SK-N-SH (cell line): ENCODE data around the gene SLC24A4. TPM values are rescaled to one million over a fixed set of nuclear protein-coding genes. Genes with fewer than 3 reads are reported as not detected.

Source experiments
- CTCF ChIA-PET: fragments of 300-600, 350-600 bp; formaldehyde crosslinking; extraction: SDS; loops from one replicate; lab custom pipeline; 2021; lab: Yijun Ruan, JAX
- POLR2A ChIA-PET: fragments of 350-600 bp; sonication (Branson Sonifier 250); formaldehyde crosslinking; extraction: SDS; loops from one replicate; lab custom pipeline; 2020; ENCODE audit warnings: antibody characterized with exemption, inconsistent platforms; lab: Yijun Ruan, JAX
- DNase-seq: peaks from one replicate; pipeline ENCODE4 v3.0.0; 2012
- H2AFZ ChIP-seq: fragments of 200-600 bp; sonication (generic); 2 replicates; pipeline ENCODE4 v1.8.1; 2016; ENCODE audit warnings: antibody characterized with exemption, mild to moderate bottlenecking, low read depth
- H3F3A ChIP-seq: fragments of 200-600 bp; sonication (generic); replicated peaks from 2 replicates; pipeline ENCODE3; 2016; ENCODE audit warnings: antibody characterized with exemption, mild to moderate bottlenecking; ENCODE audit not compliant: insufficient read depth
- H3K27ac ChIP-seq, 2 experiments: fragments of 200-500 bp in 1 of 2; fragments of 200-600 bp in 1 of 2; sonication (Bioruptor generic) in 1 of 2; sonication (generic), shearing (Covaris generic) in 1 of 2; 2 replicates each; pipeline versions ENCODE4 v1.5.1 to v1.6.1; 2014 to 2016; ENCODE audit warnings: low read depth in 2 of 2, inconsistent platforms in 1 of 2, low read length in 1 of 2, mild to moderate bottlenecking in 1 of 2, mixed read lengths in 1 of 2
- H3K27me3 ChIP-seq: fragments of 200-600 bp; sonication (generic), shearing (Covaris generic); 2 replicates; pipeline ENCODE4 v1.6.1; 2016; ENCODE audit warnings: mixed run types; ENCODE audit not compliant: insufficient read depth
- H3K36me3 ChIP-seq, 2 experiments: fragments of 200-500 bp in 1 of 2; fragments of 200-600 bp in 1 of 2; sonication (Bioruptor generic) in 1 of 2; sonication (generic) in 1 of 2; replicated peaks in 1 of 2; 2 replicates each; pipeline versions ENCODE3 to v1.5.1; 2014 to 2016; ENCODE audit warnings: low read length in 1 of 2, mild to moderate bottlenecking in 1 of 2; ENCODE audit not compliant: insufficient read depth in 2 of 2, control insufficient read depth in 1 of 2
- H3K4me1 ChIP-seq, 2 experiments: fragments of 200-500 bp in 1 of 2; fragments of 200-600 bp in 1 of 2; sonication (Bioruptor generic) in 1 of 2; sonication (generic), shearing (Covaris generic) in 1 of 2; 2 replicates each; pipeline versions ENCODE4 v1.5.1 to v1.6.1; 2014 to 2016; ENCODE audit warnings: low read depth in 1 of 2, low read length in 1 of 2, mixed run types in 1 of 2; ENCODE audit not compliant: insufficient read depth in 2 of 2, control insufficient read depth in 1 of 2
- H3K4me2 ChIP-seq: fragments of 200-600 bp; sonication (generic), shearing (Covaris generic); 2 replicates; pipeline ENCODE4 v1.6.1; 2017; ENCODE audit warnings: mixed run types
- H3K4me3 ChIP-seq, 2 experiments: fragments of 200-500 bp in 1 of 2; fragments of 200-600 bp in 1 of 2; sonication (Bioruptor generic) in 1 of 2; sonication (generic), shearing (Covaris generic) in 1 of 2; 2 replicates each; pipeline versions ENCODE4 v1.5.1 to v1.8.1; 2014 to 2016; ENCODE audit warnings: low read depth in 2 of 2, inconsistent platforms in 1 of 2, low read length in 1 of 2, mild to moderate bottlenecking in 1 of 2, mixed read lengths in 1 of 2, moderate library complexity in 1 of 2
- H3K79me2 ChIP-seq: fragments of 200-600 bp; sonication (generic); 2 replicates; pipeline ENCODE4 v1.8.1; 2017; ENCODE audit warnings: mild to moderate bottlenecking; ENCODE audit not compliant: insufficient read depth
- H3K9ac ChIP-seq: fragments of 200-600 bp; sonication (generic); 2 replicates; pipeline ENCODE4 v1.6.1; 2017; ENCODE audit warnings: mixed run types
- H3K9me2 ChIP-seq: fragments of 200-600 bp; sonication (generic); 2 replicates; pipeline ENCODE4 v1.6.1; 2017; ENCODE audit warnings: mixed run types
- H3K9me3 ChIP-seq: fragments of 200-600 bp; sonication (generic); 2 replicates; pipeline ENCODE4 v1.6.1; 2017; ENCODE audit warnings: mixed run types, mild to moderate bottlenecking, moderate library complexity
- H4K20me1 ChIP-seq: fragments of 200-600 bp; sonication (generic); 2 replicates; pipeline ENCODE4 v1.6.1; 2017; ENCODE audit warnings: mild to moderate bottlenecking, mixed run types; ENCODE audit not compliant: insufficient read depth
- CHD2 ChIP-seq: fragments of 150-350 bp; IDR thresholded peaks from 2 replicates; pipeline ENCODE4 v1.6.1; 2018; ENCODE audit warnings: low read length; ENCODE audit not compliant: partially characterized antibody
- ELF1 ChIP-seq: IDR thresholded peaks from 2 replicates; pipeline ENCODE4 v1.4.0; 2012
- EZH2phosphoT487 ChIP-seq: fragments of 200-600 bp; sonication (generic); IDR thresholded peaks from 2 replicates; pipeline ENCODE4 v1.6.1; 2017; ENCODE audit warnings: low read depth, mixed run types, mild to moderate bottlenecking, antibody characterized with exemption, moderate library complexity, borderline replicate concordance
- FOSL2 ChIP-seq: IDR thresholded peaks from 2 replicates; pipeline ENCODE4 v1.4.0; 2012; ENCODE audit warnings: low read depth, mild to moderate bottlenecking, moderate library complexity, borderline replicate concordance
- FOXM1 ChIP-seq: IDR thresholded peaks from 2 replicates; pipeline ENCODE4 v1.4.0; 2012; ENCODE audit warnings: low read depth, mild to moderate bottlenecking
- GABPA ChIP-seq: IDR thresholded peaks from 2 replicates; pipeline ENCODE4 v1.4.0; 2012; ENCODE audit warnings: low read depth, mild to moderate bottlenecking
- JUND ChIP-seq: IDR thresholded peaks from 2 replicates; pipeline ENCODE4 v1.4.0; 2012
- MAX ChIP-seq: IDR thresholded peaks from 2 replicates; pipeline ENCODE4 v1.4.0; 2012; ENCODE audit warnings: low read depth
- MXI1 ChIP-seq: IDR thresholded peaks from 2 replicates; pipeline ENCODE4 v1.6.1; 2012; ENCODE audit warnings: mild to moderate bottlenecking, low read depth, low read length, improper control_type of control experiment
- PBX3 ChIP-seq: IDR thresholded peaks from 2 replicates; pipeline ENCODE4; 2012
- POLR2AphosphoS5 ChIP-seq: IDR thresholded peaks from 2 replicates; pipeline ENCODE4 v1.6.1; 2012; ENCODE audit warnings: low read depth, low read length
- RAD21 ChIP-seq: IDR thresholded peaks from 2 replicates; pipeline ENCODE4 v1.6.1; 2012; ENCODE audit warnings: mild to moderate bottlenecking, low read length
- SIN3A ChIP-seq: IDR thresholded peaks from 2 replicates; pipeline ENCODE4 v1.6.1; 2012; ENCODE audit warnings: low read depth, mild to moderate bottlenecking, low read length, moderate library complexity, borderline replicate concordance
- TCF12 ChIP-seq: IDR thresholded peaks from 2 replicates; pipeline ENCODE4 v1.4.0; 2012
- USF1 ChIP-seq: IDR thresholded peaks from 2 replicates; pipeline ENCODE4 v1.4.0; 2012; ENCODE audit warnings: low read depth, borderline replicate concordance
- ZBTB33 ChIP-seq: IDR thresholded peaks from 2 replicates; pipeline ENCODE4 v1.4.0; 2012; ENCODE audit warnings: low read depth, borderline replicate concordance
- WGBS: methylation state at CpG from one replicate; pipeline ENCODE4 v1.1.6; 2017; ENCODE audit warnings: low lambda C conversion rate; 5-methylcytosine and 5-hydroxymethylcytosine counted together
- polyA plus RNA-seq, 3 experiments: library from polyadenylated mRNA; depleted of rRNA; stranded (reverse); fragments of >200 nt; gene quantifications; 2 replicates each; pipeline ENCODE4 v1.2.3, GENCODE V29; 2012
- TF ChIP-seq, protein P1 (sequence below): IDR thresholded peaks from 2 replicates; pipeline ENCODE4 v1.6.1; 2012; ENCODE audit warnings: mild to moderate bottlenecking, low read depth, low read length, moderate library complexity

Gene SLC24A4
- polyA plus RNA-seq, 1 of the 3 experiments (the other 2 are of a cell fraction), result 0.07 TPM

DNA sequence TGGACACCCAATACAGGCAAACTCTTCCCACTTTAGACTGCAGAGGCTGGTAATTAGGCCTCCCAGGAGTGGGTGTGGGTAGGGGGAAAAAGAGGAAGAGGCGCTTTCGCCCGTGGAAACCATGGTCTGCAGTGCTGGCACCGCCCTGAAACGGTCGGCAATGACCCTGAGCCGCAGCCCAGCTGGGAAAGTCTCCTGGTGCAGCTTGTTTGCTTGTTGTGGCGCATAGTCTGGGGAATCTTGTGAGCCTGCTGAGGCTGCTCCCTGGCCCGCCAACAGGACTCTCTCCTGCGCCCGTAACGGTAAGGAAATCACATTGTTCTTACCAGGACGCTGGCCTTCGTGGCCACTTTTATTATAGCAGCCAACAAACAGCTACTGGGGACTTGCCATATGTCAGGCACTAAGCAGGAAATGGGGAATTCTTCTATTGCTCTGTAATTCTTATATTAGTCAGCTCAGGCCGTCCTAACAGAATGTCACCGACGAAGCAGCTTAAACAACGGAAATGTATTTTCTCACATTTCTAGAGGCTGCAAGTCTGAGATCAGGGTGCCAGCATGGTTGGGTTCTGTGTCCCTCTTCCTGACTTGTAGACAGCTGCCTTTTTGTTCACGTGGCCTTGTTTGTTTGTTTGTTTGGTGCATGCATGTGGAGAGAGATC is 138.1 kb downstream of the SLC24A4 start:
- no peaks in the 10 kb centered on the region for H3K36me3 ChIP-seq
- WGBS, result 27% methylated on average over 14 of the region's 19 CpGs
- no peaks in the 10 kb centered on the region for H3F3A ChIP-seq
- H3K9ac ChIP-seq, result peak overlapping the region; percentile 40; the same call in 1 of the 2 replicates
- ChIA-PET CTCF (interaction anchor here (0.7 kb wide), 1 partner anchor 581 kb away, joined by 3 read pairs; no protein-coding TSS in a partner anchor), POLR2A (interaction anchor here (0.6 kb wide), 2 partner anchors 340 to 854 kb away, joined by 3 to 10 read pairs; partner anchors contain the start of gene NDUFB1)
- no peaks in the 10 kb centered on the region for H3K79me2 ChIP-seq
- H3K4me2 ChIP-seq, result peak overlapping the region; percentile 30
- H2AFZ ChIP-seq, result peak overlapping the region; percentile 64; the same call in 1 of the 2 replicates
- no peak for TF ChIP-seq GABPA
- TF ChIP-seq USF1, result no peak
- TF ChIP-seq ZBTB33, result no peak
- peak; percentile 22; the same call in 1 of the 2 replicates for TF ChIP-seq PBX3
- peak; percentile 39; the same call in 1 of the 2 replicates for TF ChIP-seq TCF12
- 0 out of 2 replicates have a peak, but pooled peaks have one; percentile 32 for TF ChIP-seq MAX
- no peak for TF ChIP-seq RAD21
- 0 out of 2 replicates have a peak, but pooled peaks have one; percentile 29 for TF ChIP-seq FOSL2
- DNase-seq, result no peak
- no peaks in the 10 kb centered on the region for H3K27me3 ChIP-seq
- H4K20me1 ChIP-seq, result no peaks in the 10 kb centered on the region
- no peak overlapping the region for H3K4me3 ChIP-seq
- no peaks in the 10 kb centered on the region for H3K9me2 ChIP-seq
- peak overlapping the region in 1 of 2 experiments; percentile 42; a peak in 2 of 4 replicates for H3K27ac ChIP-seq
- peaks cover 0 to 4% of the 10 kb centered on the region in 2 experiments; a peak in 1 of 4 replicates for H3K4me1 ChIP-seq
- H3K9me3 ChIP-seq, result no peaks in the 10 kb centered on the region

GRCh38 chr14:92461891-92462290 is 138.9 kb downstream of the SLC24A4 start:
- H2AFZ ChIP-seq, result no peak overlapping the region
- H3K4me1 ChIP-seq, result peaks cover 0 to 4% of the 10 kb centered on the region in 2 experiments; a peak in 1 of 4 replicates
- peak overlapping the region in 1 of 2 experiments; percentile 42; a peak in 2 of 4 replicates for H3K27ac ChIP-seq
- no peak for DNase-seq
- no peaks in the 10 kb centered on the region for H3K27me3 ChIP-seq
- H3K9ac ChIP-seq, result no peak overlapping the region
- H3K9me3 ChIP-seq, result no peaks in the 10 kb centered on the region
- WGBS, result 81% methylated on average over 6 of the region's 7 CpGs
- ChIA-PET POLR2A (no interaction called here), CTCF (no interaction called here)
- H3K9me2 ChIP-seq, result no peaks in the 10 kb centered on the region
- H4K20me1 ChIP-seq, result no peaks in the 10 kb centered on the region
- H3K36me3 ChIP-seq, result no peaks in the 10 kb centered on the region
- no peak overlapping the region for H3K4me3 ChIP-seq
- no peaks in the 10 kb centered on the region for H3K79me2 ChIP-seq
- H3F3A ChIP-seq, result no peaks in the 10 kb centered on the region
- no peak overlapping the region; the same call in 1 of the 2 replicates for H3K4me2 ChIP-seq
- TF ChIP-seq SIN3A, result no peak
- no peak for TF ChIP-seq ELF1
- TF ChIP-seq JUND, result no peak
- TF ChIP-seq, protein P1, sequence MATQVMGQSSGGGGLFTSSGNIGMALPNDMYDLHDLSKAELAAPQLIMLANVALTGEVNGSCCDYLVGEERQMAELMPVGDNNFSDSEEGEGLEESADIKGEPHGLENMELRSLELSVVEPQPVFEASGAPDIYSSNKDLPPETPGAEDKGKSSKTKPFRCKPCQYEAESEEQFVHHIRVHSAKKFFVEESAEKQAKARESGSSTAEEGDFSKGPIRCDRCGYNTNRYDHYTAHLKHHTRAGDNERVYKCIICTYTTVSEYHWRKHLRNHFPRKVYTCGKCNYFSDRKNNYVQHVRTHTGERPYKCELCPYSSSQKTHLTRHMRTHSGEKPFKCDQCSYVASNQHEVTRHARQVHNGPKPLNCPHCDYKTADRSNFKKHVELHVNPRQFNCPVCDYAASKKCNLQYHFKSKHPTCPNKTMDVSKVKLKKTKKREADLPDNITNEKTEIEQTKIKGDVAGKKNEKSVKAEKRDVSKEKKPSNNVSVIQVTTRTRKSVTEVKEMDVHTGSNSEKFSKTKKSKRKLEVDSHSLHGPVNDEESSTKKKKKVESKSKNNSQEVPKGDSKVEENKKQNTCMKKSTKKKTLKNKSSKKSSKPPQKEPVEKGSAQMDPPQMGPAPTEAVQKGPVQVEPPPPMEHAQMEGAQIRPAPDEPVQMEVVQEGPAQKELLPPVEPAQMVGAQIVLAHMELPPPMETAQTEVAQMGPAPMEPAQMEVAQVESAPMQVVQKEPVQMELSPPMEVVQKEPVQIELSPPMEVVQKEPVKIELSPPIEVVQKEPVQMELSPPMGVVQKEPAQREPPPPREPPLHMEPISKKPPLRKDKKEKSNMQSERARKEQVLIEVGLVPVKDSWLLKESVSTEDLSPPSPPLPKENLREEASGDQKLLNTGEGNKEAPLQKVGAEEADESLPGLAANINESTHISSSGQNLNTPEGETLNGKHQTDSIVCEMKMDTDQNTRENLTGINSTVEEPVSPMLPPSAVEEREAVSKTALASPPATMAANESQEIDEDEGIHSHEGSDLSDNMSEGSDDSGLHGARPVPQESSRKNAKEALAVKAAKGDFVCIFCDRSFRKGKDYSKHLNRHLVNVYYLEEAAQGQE, result no peak
- TF ChIP-seq CHD2, result no peak
- TF ChIP-seq RAD21, result no peak
- TF ChIP-seq USF1, result no peak
- TF ChIP-seq POLR2AphosphoS5, result no peak
- TF ChIP-seq MXI1, result no peak
- TF ChIP-seq EZH2phosphoT487, result no peak
- TF ChIP-seq FOXM1, result no peak
